CD4-positive, alpha-beta T cell treated with Interleukin-17A for 4 hours (primary cell): ENCODE measurements around the gene PLEKHH1.

Source experiments
- DNase-seq: peaks from one replicate; pipeline ENCODE4 v3.0.0-alpha.2; 2020; ENCODE audit warnings: mixed read lengths

Gene PLEKHH1

GRCh38 chr14:67532998-67533753, at the start of gene PLEKHH1:
Gene PLEKHH1, plus strand, starts transcription at chr14:67533290. Its CDS starts 8,578 bp downstream, at chr14:67541868.
- DNase-seq = peak; percentile 66

GRCh38 chr14:67483579-67484285, 49.4 kb upstream of the PLEKHH1 start:
- DNase-seq = no peak

- no peak for DNase-seq
Measured at GRCh38 chr14:67485501-67486095, 47.5 kb upstream of the PLEKHH1 start.

DNA sequence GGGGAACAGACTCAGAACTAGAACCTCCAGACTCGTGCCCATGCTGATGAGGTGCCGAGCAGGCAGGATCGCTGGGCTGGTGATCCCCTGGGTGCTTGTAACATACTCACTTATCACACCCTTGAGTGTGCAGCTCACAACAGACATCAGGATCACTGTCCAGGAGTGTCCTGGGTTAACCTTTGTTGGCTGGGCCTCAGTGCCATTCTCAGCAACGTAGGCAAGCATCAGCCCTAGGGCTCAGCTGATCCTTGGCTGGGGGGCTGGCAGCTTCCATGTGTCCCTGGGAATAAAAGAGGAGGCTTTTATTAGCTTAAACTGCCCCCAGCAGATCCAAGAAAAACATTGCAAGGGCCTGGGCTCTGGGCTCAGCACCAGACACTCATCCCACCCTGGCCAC, 46.2 kb upstream of the PLEKHH1 start:
- no peak for DNase-seq

DNA sequence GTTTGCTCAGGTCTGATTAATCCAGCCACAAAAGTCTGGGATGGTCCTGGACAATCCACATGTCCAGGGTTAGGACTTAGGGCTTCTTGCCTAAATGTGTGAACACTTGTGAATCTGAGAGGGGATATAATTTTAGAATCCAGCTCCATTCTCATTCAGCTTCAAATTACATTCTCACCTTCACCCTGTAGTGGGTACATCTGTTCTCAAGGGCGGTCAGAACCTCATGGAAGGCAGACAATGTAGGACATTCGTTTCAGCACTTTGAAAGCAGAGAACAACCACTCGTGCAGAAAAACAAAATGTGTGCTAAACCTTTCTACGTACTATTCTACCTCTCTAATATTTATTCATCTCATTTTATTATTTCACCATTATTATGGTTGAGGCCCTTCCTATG, 45.8 kb upstream of the PLEKHH1 start:
- no peak for DNase-seq

DNA sequence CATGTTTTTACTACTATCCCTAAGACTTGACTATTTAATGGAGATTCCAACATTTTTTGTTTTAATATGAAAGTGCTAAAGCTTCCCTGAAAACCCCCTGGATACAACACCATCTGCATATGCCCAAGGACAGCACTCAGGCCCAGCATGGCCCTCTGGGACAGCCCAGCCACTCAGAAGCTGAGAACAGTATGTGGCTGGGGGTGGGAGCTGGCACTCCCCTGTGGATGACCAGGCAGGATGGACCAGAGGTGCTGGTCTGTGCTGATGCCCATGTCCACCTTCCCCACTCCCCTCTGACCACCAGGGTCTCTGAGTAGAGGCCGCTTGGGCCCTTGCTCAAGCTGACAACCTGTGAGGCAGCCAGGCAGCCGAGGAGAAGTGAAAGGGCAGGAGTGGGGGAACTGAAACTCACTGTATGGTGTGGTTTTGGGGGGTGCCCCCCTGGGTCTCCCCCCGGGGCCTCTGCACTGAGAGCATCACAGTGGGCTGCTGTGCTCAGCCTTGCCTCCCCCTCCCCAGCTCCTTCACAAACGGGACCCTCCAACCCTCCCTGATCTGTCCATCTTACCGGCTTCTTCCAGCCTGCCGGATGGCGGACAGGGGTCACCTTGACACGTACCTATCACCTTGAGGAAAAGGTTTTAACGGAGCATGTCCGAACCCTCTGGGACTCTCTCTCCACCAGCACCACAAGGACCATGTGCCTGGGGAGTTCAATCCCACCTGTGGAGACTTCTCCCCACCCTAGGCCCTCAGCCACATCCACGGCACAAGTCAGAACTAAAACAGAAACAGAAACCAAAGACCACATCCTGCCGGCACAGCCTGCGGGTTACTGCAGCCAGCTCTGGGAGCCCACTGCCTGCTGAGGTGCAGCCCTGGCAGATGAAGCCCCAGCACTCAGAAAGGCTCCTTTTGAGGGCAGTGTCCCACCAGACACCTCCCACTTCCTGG, 44.9 kb upstream of the PLEKHH1 start, which contains the start of gene TMEM229B:
TSS of gene TMEM229B (minus strand) at position 785 of the 957 bp plus-strand sequence. CDS start 14,798 bp downstream, outside the sequence.
- peak; percentile 81 for DNase-seq

GRCh38 chr14:67490196-67490595, 42.9 kb upstream of the PLEKHH1 start:
- no peak for DNase-seq

DNA sequence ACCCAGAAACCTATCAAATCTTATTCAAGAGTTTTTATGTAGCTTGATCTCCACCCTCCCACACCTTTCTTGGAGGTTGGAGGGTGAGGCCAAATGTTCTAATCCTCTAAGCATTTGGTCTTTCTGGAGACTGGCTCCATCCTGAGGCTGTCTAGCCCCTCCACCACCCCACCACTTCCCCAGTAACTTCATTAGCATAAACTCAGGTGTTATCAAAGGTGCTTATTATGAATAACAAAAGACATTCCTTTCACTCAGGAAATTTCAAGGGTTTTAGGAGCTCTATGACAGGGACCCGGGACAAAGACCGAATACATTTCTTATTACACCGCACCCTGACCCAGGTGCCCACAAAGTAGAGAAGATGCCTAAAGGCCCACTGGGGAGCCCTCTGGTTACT, 41.8 kb upstream of the PLEKHH1 start:
- DNase-seq = no peak

GRCh38 chr14:67491741-67492507, 41.2 kb upstream of the PLEKHH1 start:
- no peak for DNase-seq

GRCh38 chr14:67492538-67492937, 40.6 kb upstream of the PLEKHH1 start:
- DNase-seq = no peak

DNA sequence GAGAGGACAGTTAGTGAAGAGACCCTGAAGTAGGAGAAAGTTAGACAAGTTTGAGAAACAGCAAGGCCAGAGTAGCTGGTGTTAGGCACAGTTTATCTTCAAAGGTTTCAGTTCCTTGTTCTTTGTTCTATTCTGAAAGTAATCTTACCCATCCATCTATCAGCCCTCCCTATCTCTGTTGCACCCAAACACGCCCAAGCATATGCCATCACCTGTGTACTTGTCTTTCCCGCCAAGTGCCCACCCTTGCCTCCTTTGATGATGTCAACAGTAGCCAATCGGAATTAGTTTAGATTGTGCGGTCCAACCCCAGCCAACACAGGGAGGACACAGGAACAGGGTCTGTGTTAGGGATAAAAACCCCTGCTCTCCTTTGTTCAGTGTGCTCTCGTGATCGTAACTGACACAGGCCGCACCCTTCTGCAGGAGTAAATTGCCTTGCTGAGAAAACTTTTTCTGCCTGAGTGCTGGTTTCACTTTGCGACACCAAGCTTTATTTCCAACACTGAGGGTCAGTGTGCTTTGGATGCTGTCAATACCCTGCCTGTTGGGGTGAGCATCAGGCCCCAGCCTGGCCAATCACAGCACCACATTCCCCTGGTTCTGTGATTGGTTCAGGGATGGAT, 39.9 kb upstream of the PLEKHH1 start:
- DNase-seq = no peak

DNA sequence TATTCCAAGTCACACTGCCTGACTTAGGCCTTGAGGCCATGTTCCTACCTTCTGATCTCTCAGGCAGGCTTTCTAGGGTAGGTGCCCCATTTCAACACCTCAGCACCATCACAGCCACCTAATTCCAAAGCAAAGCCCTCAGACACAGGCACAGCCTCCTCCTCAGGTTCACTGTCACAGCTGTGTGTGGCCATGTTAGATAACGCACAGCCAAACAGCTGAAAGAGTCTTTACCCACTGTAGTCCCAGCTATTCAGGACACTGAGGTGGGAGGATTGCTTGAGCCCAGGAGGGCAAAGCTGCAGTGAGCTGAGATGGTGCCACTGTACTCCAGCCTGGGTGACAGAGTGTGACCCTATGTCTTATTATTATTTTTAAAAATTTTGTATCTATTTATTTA, 37.3 kb upstream of the PLEKHH1 start:
- no peak for DNase-seq

GRCh38 chr14:67497216-67497615, 35.9 kb upstream of the PLEKHH1 start:
- DNase-seq = no peak

GRCh38 chr14:67497716-67498115, 35.4 kb upstream of the PLEKHH1 start:
- DNase-seq = no peak

- DNase-seq = no peak
Measured at GRCh38 chr14:67500981-67501380, 32.1 kb upstream of the PLEKHH1 start.

DNA sequence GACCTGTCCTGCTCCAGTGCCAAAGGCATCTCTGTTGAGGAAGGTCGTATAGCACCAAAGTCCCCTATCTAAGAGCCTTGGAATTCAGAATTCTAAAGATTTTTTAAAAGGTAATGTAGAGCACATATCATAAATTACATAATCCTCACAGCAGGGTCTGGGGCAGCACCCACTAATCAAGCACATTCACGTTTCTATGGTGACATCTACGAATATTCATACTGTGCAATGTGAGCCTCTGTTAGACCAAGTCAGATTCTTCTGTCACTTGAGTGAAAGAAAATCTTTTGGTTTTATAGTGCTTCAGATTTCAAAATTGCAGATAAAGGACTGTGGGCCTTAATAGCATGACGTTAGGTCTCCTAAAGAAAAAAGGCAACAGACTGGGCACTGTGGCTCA, 31.4 kb upstream of the PLEKHH1 start:
- no peak for DNase-seq

GRCh38 chr14:67502867-67503266, 30.2 kb upstream of the PLEKHH1 start:
- no peak for DNase-seq

DNA sequence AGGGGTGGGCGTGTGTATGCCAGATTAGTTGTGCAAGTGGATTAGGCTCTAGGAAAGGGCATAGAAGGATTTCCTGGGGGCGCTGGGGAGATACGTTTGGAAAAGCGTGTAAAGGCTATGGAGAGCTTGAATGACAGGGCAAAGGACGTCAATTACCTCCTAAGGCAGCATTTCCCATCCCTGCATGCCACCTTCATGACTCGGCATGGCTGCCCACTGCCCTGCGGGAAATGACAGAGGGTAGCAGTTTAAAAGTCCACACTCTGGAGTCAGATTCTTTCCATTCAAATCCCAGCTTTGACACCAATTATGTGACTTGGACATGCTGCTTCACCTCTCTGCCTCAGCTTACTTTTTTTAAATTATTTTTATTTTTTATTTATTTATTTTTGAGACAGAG, 29.8 kb upstream of the PLEKHH1 start:
- DNase-seq = no peak

DNA sequence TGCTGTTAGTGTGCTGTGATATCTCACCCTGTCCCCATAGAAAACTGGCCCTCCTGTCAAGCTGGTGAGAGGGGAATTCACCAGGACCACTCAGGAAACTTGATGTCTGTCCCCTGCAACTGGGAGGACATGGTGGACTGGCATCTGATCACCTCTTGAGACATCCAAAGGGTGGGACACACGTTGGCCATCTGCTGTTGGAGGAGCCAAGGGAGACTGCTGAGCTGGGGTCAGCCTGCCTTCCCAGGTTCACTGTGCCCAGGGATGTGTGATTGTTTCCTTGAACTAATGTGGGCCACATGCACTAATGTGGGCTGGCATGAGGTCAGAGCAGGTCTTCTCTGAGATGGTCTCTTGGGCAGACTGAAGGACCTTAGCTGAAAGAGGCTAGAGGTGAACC, 27.8 kb upstream of the PLEKHH1 start:
- DNase-seq = no peak

DNA sequence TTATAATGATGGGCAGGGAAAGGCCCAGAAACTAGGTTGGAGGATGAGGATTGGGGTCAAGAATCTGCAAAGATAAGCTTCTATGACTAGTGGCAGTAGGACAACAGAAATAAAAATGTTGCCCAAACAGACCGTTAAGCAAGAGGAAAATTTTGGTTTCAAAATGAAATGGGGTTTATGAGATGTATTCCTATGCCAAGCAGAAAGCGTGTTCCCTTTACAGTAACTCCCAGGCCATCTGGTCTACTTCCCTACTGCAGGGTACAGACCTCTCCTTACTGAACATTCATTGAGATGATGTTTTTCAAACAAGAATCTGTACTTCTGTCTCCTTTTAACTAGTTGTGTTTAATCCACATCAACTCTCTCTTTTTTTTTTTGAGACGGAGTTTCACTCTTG, 24.1 kb upstream of the PLEKHH1 start:
- no peak for DNase-seq

GRCh38 chr14:67510121-67510520, 23.0 kb upstream of the PLEKHH1 start:
- no peak for DNase-seq
